HG02642 (cell line): ENCODE measurements around the gene FSTL4.
"Not testable (repeated sequence)": the region's sequence is repeated elsewhere in the genome, so short reads cannot be mapped to it uniquely, and the experiment has no call there.

Experiments
- ATAC-seq: cut with Tn5 transposase; IDR thresholded peaks from one replicate; pipeline ENCODE4 v1.9.1; 2021; ENCODE audit warnings: mild to moderate bottlenecking; ENCODE audit not compliant: unreplicated experiment, poor library complexity

Gene FSTL4

DNA sequence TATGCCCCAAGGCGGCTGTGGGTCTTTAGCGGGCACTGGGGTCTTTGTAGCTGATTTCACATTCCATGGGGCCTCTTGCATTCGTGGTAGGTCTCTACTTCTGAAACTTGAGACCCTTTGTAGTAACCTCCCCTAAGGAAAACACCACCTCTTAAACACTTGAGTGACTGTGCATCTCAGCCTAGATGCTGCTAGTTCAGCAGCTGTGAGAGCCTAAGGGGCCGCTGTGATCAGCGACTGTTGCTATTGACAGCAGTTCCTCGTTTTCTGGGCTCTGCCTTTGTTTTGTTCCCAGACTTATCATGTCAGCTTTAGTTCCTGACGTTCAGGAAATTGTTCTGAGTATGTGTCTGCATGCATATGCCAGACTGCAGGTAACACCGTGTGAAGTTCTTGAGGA lies 389.4 kb downstream of the FSTL4 start:
- ATAC-seq = no peak

DNA sequence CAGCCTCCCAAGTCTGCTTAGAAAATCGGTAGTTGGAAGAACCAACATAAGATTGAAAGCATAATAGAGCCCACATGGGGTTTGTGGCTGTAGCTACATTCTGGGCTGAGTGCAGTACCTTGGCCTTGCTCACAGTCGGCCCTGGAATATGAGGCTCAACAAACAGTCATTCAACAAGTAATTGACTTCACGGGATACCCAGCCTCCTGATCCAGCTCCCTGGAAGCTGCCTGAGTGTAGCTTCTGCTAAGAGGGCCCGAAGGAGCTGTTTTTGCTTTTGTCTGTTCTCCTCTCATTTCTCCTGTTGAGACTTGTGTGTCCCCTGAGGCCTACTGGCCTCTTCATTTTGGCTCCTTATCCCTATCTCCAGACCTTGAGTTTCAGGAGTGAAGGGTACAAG lies 389.8 kb downstream of the FSTL4 start:
- no peak for ATAC-seq

DNA sequence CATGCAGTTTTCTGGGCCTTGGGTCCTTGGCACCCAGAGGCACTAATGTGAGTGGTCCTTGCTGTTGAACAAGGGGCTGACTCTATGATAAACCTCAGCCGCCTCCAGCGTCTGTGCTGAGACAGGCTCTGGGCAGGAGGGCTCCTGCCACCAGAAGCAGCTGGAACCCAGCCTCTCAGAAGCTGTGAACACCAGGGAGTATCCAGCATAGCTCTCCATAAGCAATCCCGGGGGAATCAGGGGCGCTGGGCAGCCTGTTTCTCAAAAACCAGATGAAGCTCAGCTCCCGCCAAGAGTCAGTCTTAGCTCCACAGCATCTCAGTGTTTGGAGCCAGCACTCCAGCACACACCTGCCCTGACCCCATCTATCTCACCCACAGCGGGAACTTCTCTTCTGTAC lies 390.3 kb downstream of the FSTL4 start:
- no peak for ATAC-seq

DNA sequence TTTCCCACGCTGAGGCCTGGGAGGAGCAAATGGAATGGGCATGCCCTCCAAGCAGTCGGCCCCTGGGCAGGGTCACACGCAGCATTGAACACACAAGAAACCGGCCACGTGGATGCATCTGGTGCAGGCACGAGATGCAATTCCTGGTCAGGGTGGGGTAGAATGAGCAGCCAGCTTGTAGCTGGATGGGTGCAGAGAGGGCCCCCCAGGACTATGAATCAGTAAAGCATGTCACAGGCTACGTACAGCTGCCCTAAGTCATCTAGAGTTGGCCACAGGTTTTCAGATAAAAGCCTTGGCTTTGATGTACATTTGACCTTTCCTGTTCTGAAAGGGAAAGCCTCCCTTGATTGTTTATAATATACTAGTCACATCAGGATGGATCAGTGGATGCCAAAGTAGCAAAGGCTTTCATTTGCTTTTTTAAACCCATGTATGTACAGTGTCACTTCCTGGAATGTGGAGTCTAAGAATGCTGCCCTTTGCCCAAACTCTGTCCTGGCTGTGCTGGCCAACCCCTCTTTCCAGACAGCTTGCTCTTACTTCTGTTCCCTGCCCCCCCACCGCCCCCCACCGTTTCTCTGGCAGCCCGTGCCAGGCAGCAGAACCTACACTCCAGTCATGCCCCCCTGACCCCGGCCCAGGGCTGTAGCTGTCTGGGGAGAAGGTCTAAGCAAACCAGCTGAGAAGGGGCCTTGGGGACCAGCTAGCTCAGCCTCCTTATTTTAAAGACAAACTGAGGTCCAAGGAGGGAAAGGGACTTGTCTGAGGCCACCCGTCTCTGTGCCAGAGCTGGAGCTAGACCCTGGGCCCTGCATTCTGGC lies 391.3 kb downstream of the FSTL4 start:
- ATAC-seq = no peak

DNA sequence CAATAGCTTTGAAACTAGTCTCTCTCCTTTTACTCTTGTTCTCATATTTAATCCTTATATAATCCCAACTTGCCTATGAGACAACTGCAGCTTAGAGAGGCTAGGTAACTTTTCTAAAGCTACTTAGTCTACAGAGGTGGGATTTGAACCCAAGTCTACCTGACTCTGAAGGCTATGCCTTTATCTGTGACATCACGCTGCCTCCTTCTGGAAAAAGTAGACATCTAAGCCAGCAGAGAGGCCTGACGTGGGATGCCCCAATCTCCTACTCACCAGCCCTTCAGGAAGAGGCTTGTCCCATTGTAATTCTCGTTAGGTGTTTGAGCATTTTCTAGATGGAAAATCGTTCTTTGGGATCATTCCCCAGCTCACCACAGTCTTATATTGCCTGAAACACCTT lies 393.0 kb downstream of the FSTL4 start:
- ATAC-seq = no peak

DNA sequence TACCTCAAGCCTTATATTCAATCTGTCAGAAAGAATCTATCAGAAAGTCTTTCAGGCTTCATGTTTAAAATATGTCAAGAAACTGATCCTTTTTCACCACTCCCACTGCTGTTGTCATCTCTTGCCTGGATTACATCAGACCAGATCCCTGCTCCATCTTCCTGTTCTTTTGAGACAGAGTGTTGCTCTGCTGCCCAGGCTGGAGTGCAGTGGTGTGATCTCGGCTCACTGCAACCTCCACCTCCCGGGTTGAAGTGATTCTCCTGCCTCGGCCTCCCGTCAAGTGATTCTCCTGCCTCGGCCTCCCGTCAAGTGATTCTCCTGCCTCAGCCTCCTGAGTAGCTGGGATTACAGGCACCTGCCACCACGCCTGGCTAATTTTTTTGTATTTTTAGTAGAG lies 396.2 kb downstream of the FSTL4 start:
- ATAC-seq = not testable (repeated sequence)

DNA sequence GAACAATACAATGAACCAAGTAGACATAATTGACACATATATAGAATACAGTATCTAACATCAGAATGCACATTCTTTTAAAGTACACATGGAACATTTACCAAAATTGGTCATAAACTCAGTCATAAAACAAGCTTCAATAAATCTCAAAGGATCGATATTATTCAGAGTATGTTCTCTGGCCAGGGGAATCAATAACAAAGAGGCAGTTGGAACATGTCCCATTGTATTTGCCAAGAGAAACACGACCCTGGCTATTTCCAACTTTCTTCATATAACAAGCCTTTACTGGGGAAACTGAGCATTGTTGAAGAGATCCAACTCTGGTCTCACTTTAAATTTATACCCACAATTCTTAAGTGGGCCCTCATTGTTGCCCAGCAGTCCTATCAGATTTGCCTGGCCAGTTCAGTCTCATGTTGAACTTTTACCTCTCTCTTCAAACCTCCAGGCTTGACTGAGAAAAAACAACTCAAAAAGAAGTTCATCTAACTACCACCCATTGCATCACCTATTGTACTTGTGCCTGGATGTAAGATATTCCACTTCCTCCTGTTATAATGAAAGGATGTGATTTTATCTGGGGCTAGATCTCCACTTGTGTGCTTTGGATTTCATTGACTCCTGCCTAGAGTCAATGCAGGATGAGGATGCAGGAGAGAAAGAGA lies 398.1 kb downstream of the FSTL4 start:
- ATAC-seq = no peak

DNA sequence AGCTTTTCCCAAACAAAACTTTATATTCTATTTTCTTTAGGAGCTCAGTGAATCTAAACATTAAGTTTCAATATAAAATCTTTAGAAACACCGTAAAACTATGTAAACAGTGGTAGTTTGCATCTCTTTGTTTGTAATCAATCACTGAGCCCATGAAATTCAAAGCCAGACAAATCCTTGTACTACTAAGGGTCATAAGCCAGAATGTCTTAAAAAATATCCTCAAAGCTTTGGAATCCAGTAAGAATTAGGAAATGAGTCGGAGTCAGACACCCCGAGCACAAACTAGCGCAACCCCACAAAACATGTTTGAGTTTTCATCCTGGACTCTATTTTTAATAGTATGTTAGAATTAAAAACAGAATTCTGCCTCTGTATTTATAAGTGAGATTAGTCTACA lies 406.7 kb downstream of the FSTL4 start:
- no peak for ATAC-seq

DNA sequence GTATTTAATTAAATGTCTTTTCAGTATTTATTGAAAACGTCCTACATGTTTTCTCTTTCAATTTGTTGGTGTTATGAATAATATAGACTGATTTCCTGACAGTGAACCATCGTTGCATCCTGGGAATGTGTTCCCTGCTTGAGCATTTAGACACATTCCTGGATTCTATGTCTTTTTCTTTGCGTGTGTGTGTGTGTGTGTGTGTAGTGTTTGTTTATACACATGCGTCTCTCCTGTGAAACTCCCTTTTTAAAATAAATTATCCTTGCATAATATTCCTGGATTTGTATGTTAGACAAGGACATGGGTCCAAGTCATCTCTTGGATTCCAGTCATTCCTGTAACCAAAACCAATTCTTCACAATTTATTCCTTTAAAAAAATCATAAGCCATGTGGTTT lies 407.1 kb downstream of the FSTL4 start:
- ATAC-seq = no peak

DNA sequence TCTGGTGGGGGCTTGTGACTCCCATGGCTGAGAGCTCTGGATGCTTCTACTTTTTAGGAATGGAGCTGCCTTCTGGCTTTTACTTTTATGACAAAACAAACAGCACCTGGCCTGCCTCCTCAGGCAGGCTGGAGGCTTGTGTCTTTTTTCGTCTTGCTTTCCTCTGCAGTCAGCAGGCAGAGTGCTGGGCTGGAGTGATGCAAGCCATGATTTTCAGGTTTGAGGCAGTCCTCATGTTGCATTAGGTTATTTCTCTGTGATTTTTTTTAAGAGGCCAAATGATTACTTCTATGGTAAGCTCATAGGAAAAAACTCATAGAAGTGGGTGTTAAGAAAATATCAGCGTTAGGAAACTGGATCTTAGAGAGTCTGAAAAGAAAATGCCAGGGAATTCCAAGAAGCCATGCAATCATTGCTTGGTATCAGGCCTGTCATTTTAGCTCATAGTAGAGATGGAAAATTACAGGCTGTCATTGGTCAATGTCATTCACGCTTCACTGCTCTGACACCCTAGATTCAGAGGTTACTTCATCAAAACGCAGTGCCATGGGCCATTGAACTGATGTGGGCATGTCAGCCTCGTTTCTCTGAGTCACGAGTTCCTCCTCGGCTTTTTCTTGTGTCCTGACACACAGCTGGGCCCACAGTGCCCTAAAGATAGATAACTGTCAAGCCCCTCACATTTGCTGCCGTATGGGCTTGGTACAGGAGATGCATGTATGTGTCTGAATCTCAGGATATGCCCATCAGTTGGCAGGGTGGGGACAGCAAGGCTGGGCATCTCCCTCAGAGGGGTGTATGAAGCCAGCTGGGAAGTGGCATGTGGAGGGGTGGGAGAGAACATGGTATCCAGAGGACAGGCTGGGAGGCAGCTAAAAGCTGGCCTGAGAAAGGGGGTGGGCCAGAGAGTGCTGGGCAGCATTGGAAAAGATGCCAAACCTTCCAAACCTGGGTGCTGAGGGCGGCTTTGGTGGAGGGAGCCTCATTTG lies 408.7 kb downstream of the FSTL4 start:
- no peak for ATAC-seq

DNA sequence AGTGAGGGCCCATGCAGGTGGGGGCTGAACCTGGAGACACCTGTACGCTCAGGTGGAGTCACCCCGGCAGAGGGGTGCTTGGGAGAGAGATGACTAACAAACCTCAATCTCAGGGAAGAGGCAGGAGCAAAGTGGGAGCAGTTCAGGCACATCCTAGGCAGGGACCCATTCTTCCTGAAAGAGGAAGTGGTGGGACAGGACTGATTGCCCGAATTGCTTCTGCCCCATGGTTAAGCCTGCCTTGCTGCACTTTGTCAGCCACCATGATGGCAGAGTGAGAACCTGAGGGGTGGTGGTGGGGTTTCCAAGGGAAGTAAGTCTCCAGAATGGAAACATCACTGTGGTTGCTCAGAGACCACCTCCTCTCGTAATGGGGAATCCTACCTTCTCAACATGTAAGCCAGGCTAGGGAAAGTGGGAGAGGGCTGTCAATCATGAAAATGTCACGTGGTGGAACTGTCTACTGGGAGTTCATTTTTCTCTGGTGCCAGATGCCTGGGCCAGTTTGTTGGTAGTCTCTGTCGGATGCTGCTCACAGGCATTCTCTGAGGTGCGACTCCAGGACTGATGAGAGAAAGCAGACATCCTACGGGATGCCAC lies 410.2 kb downstream of the FSTL4 start:
- ATAC-seq = no peak

DNA sequence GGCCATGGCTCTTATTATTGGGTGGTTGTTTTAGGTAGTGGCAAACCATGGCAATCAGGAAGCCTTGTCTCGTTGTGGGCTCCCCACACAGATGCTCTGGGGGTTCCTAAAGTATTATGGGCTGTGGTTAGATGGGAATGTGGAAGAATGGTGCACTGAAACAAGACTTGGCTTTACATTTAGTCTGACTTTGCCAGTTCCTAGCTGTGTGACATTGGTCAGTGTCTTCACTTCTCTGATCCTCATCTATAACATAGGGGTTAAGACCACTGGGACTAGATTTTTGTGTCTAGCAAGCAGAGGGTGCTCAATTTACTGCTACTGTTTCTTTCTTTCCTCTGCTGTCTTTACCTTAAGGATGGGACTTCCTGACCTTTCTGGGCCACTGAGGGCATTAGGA lies 411.0 kb downstream of the FSTL4 start:
- ATAC-seq = no peak

DNA sequence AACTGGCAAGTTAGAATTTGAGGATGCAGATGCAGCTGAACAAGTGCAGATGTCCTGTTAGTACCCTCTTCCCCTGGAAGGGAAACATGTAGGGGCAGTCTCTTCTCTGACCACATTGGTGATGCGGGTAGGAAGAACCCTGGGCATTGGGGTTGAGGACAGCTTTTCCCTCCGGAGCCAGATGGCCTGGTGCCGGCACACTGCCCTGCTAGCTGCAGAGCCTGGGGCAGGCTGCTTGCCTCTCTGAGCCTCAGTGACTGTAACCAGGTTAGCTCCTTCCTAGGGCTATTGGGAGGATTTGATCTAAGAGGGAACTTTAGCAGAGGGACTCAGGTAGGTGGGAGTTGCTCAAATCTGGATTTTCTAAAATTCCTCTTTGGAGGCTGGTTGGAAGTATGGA lies 412.1 kb downstream of the FSTL4 start:
- no peak for ATAC-seq

DNA sequence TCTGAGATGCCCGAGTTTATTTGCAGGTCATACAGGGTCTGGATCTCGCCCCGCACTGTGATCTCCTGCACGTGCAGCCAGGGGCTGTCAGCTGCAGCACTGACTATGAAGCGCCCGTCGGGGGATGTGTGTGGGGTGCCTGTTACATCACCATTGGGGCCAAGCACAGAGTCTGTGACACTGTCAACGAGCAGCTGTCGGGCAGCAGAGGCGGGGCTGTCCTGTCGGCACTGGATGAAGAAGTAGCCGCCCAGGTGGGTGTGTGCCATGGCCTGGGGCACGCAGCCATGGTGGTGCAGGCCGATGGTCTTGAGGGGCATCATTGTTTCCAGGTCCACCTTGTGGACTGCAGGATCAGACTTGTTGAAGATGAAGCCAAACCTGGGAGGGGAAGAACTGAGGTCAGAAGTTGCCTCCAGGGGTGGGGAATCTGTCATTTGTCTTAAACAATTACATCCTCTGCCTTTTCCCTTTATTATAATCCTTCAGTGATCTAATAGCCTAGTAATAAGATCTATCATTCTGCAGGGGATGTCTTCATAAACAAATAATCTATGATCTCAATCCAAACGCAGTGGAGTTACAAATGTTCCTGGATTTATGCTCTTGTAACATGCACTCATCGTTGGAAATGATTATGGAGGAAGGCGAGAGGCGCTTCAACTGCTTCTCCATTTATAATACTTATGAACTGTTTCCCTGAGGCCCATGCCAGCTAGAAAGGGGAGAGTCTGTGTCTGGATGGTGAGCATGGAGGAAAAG lies 412.7 kb downstream of the FSTL4 start:
- no peak for ATAC-seq

DNA sequence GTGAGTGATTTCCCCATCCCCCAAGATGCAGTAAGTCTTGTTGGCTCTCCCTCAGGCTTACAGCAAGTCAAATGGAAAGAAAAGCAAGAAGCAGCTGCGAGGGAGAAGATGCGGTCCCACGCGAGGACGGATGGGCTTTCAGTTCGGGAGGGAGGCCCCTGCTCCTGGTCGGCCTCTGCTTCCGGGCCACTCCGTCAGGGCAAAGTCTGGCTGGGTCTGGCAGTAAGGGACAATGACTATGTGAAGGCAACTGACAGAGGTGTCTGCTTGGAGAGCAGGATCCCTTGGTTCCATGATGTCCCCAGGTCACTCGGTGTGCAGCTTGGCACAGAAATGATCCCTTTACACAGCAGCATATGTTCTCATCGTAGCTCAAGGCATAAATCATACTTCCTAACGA lies 413.8 kb downstream of the FSTL4 start:
- no peak for ATAC-seq

DNA sequence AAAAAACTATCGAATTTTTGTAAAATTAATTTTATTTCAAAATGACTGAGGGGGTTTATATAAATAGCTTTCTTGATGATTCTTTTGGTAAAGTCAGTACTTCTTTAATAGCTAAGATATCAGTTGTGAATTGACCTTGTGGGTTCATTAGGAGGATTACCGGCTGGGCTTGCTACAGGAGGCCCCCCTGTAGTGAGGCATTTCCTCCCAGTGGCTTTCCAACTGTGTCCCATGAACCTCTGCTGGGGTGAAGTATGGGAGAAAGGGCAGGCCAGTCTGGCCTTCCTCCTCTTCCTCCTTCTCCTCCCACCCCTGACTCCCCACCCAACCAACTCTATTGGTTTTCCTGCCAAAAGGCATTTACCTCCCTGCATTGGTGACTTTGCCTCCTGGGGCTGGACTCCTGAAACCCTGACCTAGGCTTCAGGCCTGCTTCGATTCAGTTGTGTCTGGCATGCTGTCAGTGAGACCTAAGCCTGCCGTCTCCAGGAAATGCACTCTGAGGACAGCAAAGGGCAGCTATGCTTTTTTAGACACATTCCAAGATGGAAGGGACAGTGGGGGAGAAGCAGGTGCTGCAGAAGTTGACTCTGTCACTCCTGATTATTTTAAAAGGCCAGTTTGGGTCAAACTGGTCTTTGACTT lies 415.8 kb downstream of the FSTL4 start:
- ATAC-seq = no peak

DNA sequence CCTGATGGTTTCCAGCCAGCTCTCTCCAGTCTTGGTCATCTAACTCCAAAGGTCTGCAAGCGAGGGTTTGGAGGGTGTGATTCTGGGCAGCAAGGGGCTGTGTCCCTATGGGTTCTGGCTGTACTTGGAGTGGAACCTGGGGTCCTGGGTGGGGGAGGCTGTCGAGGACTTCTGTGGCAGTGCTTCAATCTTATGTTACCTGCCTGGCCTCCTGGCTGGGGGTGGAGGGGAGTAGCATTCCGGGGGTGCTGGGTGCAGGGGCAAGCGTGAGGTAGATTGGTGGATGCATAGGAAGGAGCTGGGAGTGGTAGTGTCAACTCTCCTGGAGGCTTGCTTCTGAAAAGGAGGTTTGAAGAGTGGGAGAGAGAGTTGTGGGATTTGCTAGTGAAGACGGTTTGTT lies 417.1 kb downstream of the FSTL4 start:
- no peak for ATAC-seq

DNA sequence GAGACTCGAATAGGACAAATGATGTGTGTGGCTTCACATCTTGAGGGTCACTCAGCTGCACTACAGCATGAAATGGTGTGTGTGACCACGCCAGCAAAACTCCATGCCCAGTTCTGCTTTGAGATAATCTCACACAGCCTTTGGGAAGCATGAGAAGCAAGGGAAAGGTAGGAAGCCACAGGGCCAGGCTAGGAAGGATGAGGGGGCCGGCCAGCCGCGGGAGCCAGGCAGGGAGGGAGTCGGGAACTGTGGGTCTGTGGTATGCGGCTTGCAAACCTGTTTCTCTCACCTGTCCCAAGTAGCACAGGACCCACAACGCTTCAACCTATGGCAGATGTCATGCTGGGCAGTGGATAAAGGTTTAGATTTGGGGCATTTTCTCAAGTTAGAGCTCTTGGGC lies 418.5 kb downstream of the FSTL4 start:
- ATAC-seq = no peak

DNA sequence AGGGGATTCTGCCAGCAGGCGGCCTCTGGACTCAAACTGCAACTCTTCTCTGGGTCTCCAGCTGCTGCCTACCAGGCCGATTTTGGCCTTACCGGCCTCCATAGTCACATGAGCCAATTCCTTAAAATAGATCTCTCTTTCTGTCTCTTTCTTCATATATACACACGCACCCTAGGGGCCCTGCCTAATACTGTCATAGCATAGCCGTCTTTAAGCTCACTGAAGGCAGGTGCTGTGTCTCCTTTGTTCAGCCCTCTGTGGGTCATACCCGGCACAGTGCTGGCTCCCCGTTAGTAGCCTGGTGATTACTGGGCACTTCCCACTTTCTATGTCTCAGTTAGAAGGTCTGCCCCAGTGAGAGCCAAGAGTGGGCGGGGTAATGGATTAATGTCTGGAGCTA lies 419.6 kb downstream of the FSTL4 start:
- no peak for ATAC-seq
